Testis (tissue), 2 donors: ENCODE measurements around the gene SESTD1.

Experiments
- POLR2A ChIP-seq: fragments of 450-650 bp; IDR thresholded peaks from one replicate; pipeline ENCODE4 v1.6.1; 2017; ENCODE audit warnings: antibody characterized with exemption, mild to moderate bottlenecking, moderate library complexity
- TF ChIP-seq, protein P1 (sequence below), 3 experiments: fragments of 450-650 bp in 2 of 3; fragments of 200-600 bp in 1 of 3; sonication (generic) in 1 of 3; IDR thresholded peaks; one replicate each; pipeline ENCODE4 v1.5.1; 2016 to 2019; ENCODE audit warnings: antibody characterized with exemption in 3 of 3, mild to moderate bottlenecking in 2 of 3, moderate library complexity in 1 of 3

DNA sequence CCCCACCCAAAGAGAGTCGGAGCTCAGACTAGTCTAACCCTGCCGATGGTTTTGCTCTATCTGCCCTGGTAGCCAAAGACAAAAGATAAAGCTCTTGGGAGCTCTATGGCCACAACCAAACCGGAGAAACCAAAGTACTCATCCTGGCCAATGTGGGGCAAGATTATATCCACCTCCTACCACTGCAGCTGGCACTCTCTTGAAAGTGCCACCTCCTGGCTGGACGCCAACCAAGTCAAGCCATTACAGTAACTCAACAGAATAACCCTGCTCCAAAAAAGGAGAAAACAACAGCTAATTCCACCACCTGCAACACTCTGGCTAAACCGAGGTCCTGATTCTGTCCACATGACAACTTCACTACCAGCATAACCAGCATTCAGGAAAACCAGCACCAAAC is 57.6 kb downstream of the SESTD1 start:
- TF ChIP-seq, protein P1, sequence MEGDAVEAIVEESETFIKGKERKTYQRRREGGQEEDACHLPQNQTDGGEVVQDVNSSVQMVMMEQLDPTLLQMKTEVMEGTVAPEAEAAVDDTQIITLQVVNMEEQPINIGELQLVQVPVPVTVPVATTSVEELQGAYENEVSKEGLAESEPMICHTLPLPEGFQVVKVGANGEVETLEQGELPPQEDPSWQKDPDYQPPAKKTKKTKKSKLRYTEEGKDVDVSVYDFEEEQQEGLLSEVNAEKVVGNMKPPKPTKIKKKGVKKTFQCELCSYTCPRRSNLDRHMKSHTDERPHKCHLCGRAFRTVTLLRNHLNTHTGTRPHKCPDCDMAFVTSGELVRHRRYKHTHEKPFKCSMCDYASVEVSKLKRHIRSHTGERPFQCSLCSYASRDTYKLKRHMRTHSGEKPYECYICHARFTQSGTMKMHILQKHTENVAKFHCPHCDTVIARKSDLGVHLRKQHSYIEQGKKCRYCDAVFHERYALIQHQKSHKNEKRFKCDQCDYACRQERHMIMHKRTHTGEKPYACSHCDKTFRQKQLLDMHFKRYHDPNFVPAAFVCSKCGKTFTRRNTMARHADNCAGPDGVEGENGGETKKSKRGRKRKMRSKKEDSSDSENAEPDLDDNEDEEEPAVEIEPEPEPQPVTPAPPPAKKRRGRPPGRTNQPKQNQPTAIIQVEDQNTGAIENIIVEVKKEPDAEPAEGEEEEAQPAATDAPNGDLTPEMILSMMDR (IDR thresholded peaks at IDR 0.05): no peak
- TF ChIP-seq POLR2A: no peak
